KMS-11 (cell line): ENCODE results near the gene TSPAN15.

Experiments
- H2AFZ ChIP-seq: fragments of 200-600 bp; sonication (generic); 2 replicates; pipeline ENCODE4 v1.6.1; 2016; ENCODE audit warnings: antibody characterized with exemption, mixed run types, low read depth
- H3K27ac ChIP-seq: fragments of 200-600 bp; sonication (generic); 2 replicates; pipeline ENCODE4 v1.6.1; 2016; ENCODE audit warnings: mild to moderate bottlenecking, mixed run types
- H3K27me3 ChIP-seq: fragments of 200-600 bp; sonication (generic); 2 replicates; pipeline ENCODE4 v1.6.1; 2017; ENCODE audit warnings: mild to moderate bottlenecking, low read depth, mixed run types, moderate library complexity; ENCODE audit not compliant: insufficient read depth
- H3K36me3 ChIP-seq: fragments of 200-600 bp; sonication (generic); 2 replicates; pipeline ENCODE4 v1.6.1; 2017; ENCODE audit warnings: mild to moderate bottlenecking, mixed run types; ENCODE audit not compliant: insufficient read depth
- H3K4me1 ChIP-seq: fragments of 200-600 bp; sonication (generic); 2 replicates; pipeline ENCODE4 v1.6.1; 2016; ENCODE audit warnings: mild to moderate bottlenecking, low read depth, mixed run types; ENCODE audit not compliant: poor library complexity, severe bottlenecking
- H3K4me2 ChIP-seq: fragments of 200-600 bp; sonication (generic); 2 replicates; pipeline ENCODE4 v1.7.0; 2016; ENCODE audit warnings: mild to moderate bottlenecking, mixed run types
- H3K4me3 ChIP-seq: fragments of 200-600 bp; sonication (generic); IDR thresholded peaks from 2 replicates; pipeline ENCODE4 v1.6.1; 2017; ENCODE audit warnings: low read depth, low read length, mixed read lengths; ENCODE audit not compliant: insufficient read depth
- H3K79me2 ChIP-seq: fragments of 200-600 bp; sonication (generic); 2 replicates; pipeline ENCODE4 v1.6.1; 2016; ENCODE audit warnings: low read depth, mixed run types; ENCODE audit not compliant: insufficient read depth
- H3K9ac ChIP-seq: fragments of 200-600 bp; sonication (generic); 2 replicates; pipeline ENCODE4 v1.6.1; 2016; ENCODE audit warnings: mild to moderate bottlenecking, mixed run types
- H4K20me1 ChIP-seq: fragments of 200-600 bp; sonication (generic); 2 replicates; pipeline ENCODE4 v1.6.1; 2016; ENCODE audit warnings: mild to moderate bottlenecking, mixed run types; ENCODE audit not compliant: insufficient read depth
- TF ChIP-seq, protein P1 (sequence below): fragments of 200-600 bp; sonication (generic); conservative IDR thresholded peaks from 2 replicates; pipeline ENCODE4 v1.6.1; 2017; ENCODE audit warnings: low read depth, mild to moderate bottlenecking, antibody characterized with exemption, low read length, moderate library complexity, mixed read lengths

TSPAN15 gene

DNA sequence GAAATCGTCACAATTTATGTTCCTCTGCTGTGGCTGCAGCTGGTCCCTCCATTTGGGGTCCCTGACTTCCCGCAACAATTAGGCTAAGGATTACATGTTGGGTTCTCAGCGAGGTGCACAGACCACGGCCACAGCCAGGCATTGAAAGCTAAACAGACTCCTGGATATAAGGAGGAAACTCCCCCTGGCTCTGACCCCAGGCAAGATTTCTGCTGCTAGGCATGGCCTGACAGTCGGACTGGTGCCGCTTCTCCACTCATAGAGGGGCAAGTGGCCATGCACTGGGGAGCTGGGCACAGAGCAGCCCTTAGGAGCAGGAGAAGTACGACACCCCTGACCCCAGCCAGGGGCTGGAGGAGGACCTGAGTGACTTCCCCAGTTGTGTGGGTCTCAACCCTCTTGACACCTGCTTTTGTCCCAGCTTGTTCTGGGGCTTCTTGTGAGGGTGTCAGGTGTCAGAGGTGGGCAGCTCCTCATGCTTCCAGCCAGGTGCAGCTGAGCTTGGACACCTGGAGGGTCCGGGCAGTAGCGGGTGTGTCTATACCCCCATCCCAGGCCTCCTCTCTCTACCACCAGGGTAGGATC, 38.3 kb downstream of the TSPAN15 start:
- Histone ChIP-seq H2AFZ (no peak overlapping the region), H3K36me3 (no peaks in the 10 kb centered on the region), H3K4me2 (no peak overlapping the region), H3K27me3 (no peaks in the 10 kb centered on the region), H3K9ac (no peak overlapping the region), H3K79me2 (no peaks in the 10 kb centered on the region), H3K27ac (no peak overlapping the region), H3K4me3 (no peak overlapping the region), H4K20me1 (no peaks in the 10 kb centered on the region), H3K4me1 (no peaks in the 10 kb centered on the region)
- TF ChIP-seq, protein P1, sequence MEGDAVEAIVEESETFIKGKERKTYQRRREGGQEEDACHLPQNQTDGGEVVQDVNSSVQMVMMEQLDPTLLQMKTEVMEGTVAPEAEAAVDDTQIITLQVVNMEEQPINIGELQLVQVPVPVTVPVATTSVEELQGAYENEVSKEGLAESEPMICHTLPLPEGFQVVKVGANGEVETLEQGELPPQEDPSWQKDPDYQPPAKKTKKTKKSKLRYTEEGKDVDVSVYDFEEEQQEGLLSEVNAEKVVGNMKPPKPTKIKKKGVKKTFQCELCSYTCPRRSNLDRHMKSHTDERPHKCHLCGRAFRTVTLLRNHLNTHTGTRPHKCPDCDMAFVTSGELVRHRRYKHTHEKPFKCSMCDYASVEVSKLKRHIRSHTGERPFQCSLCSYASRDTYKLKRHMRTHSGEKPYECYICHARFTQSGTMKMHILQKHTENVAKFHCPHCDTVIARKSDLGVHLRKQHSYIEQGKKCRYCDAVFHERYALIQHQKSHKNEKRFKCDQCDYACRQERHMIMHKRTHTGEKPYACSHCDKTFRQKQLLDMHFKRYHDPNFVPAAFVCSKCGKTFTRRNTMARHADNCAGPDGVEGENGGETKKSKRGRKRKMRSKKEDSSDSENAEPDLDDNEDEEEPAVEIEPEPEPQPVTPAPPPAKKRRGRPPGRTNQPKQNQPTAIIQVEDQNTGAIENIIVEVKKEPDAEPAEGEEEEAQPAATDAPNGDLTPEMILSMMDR: no peak

GRCh38 chr10:69490876-69491275, 39.6 kb downstream of the TSPAN15 start:
- Histone ChIP-seq H3K36me3 (no peaks in the 10 kb centered on the region), H4K20me1 (no peaks in the 10 kb centered on the region), H3K4me1 (no peaks in the 10 kb centered on the region), H3K4me2 (no peak overlapping the region), H3K79me2 (no peaks in the 10 kb centered on the region), H3K9ac (no peak overlapping the region), H3K27me3 (no peaks in the 10 kb centered on the region), H2AFZ (no peak overlapping the region), H3K4me3 (no peak overlapping the region), H3K27ac (no peak overlapping the region)
- TF ChIP-seq, protein P1: no peak

GRCh38 chr10:69491611-69492010, 40.3 kb downstream of the TSPAN15 start:
- Histone ChIP-seq H4K20me1 (no peaks in the 10 kb centered on the region), H3K79me2 (no peaks in the 10 kb centered on the region), H3K4me2 (no peak overlapping the region), H3K36me3 (no peaks in the 10 kb centered on the region), H2AFZ (no peak overlapping the region), H3K9ac (no peak overlapping the region), H3K4me1 (no peaks in the 10 kb centered on the region), H3K27me3 (no peaks in the 10 kb centered on the region), H3K4me3 (no peak overlapping the region), H3K27ac (no peak overlapping the region)
- TF ChIP-seq, protein P1: no peak

DNA sequence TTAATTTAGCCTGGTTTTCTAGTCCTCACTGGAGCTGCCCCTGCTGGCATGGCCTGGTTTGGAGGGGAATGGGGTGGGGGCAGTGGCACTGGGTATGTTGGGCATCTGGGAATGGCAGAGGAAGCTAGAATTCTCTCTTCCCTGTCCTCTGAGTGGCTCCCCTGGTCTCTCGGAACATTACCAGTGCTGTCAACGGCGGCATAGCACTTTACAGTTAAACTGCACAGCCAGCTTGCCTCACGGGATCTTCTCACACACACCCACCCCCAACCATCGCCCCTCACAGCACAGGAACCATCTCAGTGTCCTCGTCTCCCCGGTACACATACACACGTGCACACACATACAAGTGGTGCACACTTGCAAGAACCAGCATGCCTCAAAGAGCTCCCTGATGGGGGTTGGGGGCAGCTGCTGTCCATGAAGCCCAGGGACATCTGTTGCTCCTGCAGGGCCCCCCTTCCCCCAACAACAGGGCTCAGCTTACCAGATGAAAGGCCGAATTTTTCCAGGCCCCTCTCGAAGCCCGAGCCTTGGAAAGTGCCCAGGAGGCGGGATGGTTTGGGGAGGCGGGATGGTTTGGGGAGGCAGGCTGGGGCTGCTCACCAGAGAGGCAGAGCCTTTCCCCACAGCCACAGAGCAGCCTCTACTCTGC, 41.0 kb downstream of the TSPAN15 start:
- no peaks in the 10 kb centered on the region for H3K4me1 ChIP-seq
- H3K27me3 ChIP-seq: no peaks in the 10 kb centered on the region
- H3K36me3 ChIP-seq: no peaks in the 10 kb centered on the region
- no peak overlapping the region for H3K9ac ChIP-seq
- no peak overlapping the region for H3K27ac ChIP-seq
- H2AFZ ChIP-seq: no peak overlapping the region
- H3K4me3 ChIP-seq: no peak overlapping the region
- no peaks in the 10 kb centered on the region for H4K20me1 ChIP-seq
- H3K79me2 ChIP-seq: no peaks in the 10 kb centered on the region
- no peak overlapping the region for H3K4me2 ChIP-seq
- TF ChIP-seq, protein P1: no peak
